Measurements from ENCODE around the gene GFOD1.

GFOD1 gene

GRCh38 chr6:13404228-13404891 lies 83.0 kb downstream of the GFOD1 start:
- TF ChIP-seq EZH2phosphoT487 (IDR thresholded peaks at IDR 0.05; ENCODE audit: borderline replicate concordance, low read length) (no peak), CTCF (IDR thresholded peaks at IDR 0.05; ENCODE audit: low read depth, low read length, poor library complexity, severe bottlenecking) (no peak)
- Histone ChIP-seq H3K79me2 (ENCODE audit: control insufficient read depth, low read length) (no peaks in the 10 kb centered on the region), H3K9me3 (ENCODE audit: control insufficient read depth, insufficient read depth, low read length) (no peaks in the 10 kb centered on the region), H3K4me3 (ENCODE audit: low read length) (no peak overlapping the region), H3K4me1 (ENCODE audit: control insufficient read depth, low read length) (no peaks in the 10 kb centered on the region), H3K9me2 (replicated peaks; ENCODE audit: control insufficient read depth, low read length) (no peaks in the 10 kb centered on the region), H3F3A (ENCODE audit: control insufficient read depth, insufficient read depth) (no peaks in the 10 kb centered on the region), H3K4me2 (ENCODE audit: low read length) (no peak overlapping the region), H3K27ac (ENCODE audit: low read depth, low read length) (no peak overlapping the region), H3K36me3 (ENCODE audit: control insufficient read depth, low read length) (no peaks in the 10 kb centered on the region), H3K27me3 (ENCODE audit: control insufficient read depth, low read length) (no peaks in the 10 kb centered on the region), H4K20me1 (ENCODE audit: control insufficient read depth, insufficient read depth, low read depth, low read length) (no peaks in the 10 kb centered on the region)

DNA sequence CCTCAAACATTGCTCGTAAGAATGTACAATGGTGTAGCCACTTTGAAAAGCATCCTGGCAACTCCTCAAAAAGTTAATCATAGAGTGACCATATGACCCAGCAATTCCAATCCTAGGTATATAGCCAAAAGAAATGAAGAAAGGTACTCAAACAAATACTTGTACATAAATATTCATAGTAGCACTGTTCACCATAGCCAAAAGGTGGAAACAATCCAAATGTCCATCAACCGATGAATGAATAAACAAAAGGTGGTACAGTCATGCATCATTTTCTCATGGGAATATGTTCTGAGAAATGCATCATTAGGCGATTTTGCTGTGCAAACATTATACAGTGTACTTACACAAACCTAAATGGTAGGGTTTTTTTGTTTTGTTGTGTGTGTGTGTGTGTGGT lies 84.7 kb downstream of the GFOD1 start:
- TF ChIP-seq EZH2phosphoT487 (IDR thresholded peaks at IDR 0.05; ENCODE audit: borderline replicate concordance, low read length) (no peak), CTCF (IDR thresholded peaks at IDR 0.05; ENCODE audit: low read depth, low read length, poor library complexity, severe bottlenecking) (no peak)
- Histone ChIP-seq H3K9me2 (replicated peaks; ENCODE audit: control insufficient read depth, low read length) (no peaks in the 10 kb centered on the region), H3F3A (ENCODE audit: control insufficient read depth, insufficient read depth) (no peaks in the 10 kb centered on the region), H3K4me3 (ENCODE audit: low read length) (no peak overlapping the region), H3K79me2 (ENCODE audit: control insufficient read depth, low read length) (no peaks in the 10 kb centered on the region), H3K4me1 (ENCODE audit: control insufficient read depth, low read length) (peaks cover 2% of the 10 kb centered on the region), H3K9me3 (ENCODE audit: control insufficient read depth, insufficient read depth, low read length) (no peaks in the 10 kb centered on the region), H3K27me3 (ENCODE audit: control insufficient read depth, low read length) (no peaks in the 10 kb centered on the region), H3K4me2 (ENCODE audit: low read length) (no peak overlapping the region), H3K36me3 (ENCODE audit: control insufficient read depth, low read length) (no peaks in the 10 kb centered on the region), H3K27ac (ENCODE audit: low read depth, low read length) (no peak overlapping the region), H4K20me1 (ENCODE audit: control insufficient read depth, insufficient read depth, low read depth, low read length) (no peaks in the 10 kb centered on the region)

GRCh38 chr6:13400772-13401171 lies 86.6 kb downstream of the GFOD1 start:
- H3K27ac ChIP-seq (ENCODE audit: low read depth, low read length): no peak overlapping the region
- no peak overlapping the region for H3K4me3 ChIP-seq (ENCODE audit: low read length)
- no peaks in the 10 kb centered on the region for H3K79me2 ChIP-seq (ENCODE audit: control insufficient read depth, low read length)
- TF ChIP-seq EZH2phosphoT487 (IDR thresholded peaks at IDR 0.05; ENCODE audit: borderline replicate concordance, low read length): no peak
- H3K9me2 ChIP-seq (replicated peaks; ENCODE audit: control insufficient read depth, low read length): no peaks in the 10 kb centered on the region
- no peaks in the 10 kb centered on the region for H3K9me3 ChIP-seq (ENCODE audit: control insufficient read depth, insufficient read depth, low read length)
- H3K4me2 ChIP-seq (ENCODE audit: low read length): no peak overlapping the region
- no peaks in the 10 kb centered on the region for H3K27me3 ChIP-seq (ENCODE audit: control insufficient read depth, low read length)
- H3K4me1 ChIP-seq (ENCODE audit: control insufficient read depth, low read length): peaks cover 22% of the 10 kb centered on the region
- no peaks in the 10 kb centered on the region for H3K36me3 ChIP-seq (ENCODE audit: control insufficient read depth, low read length)
- no peaks in the 10 kb centered on the region for H3F3A ChIP-seq (ENCODE audit: control insufficient read depth, insufficient read depth)
- H4K20me1 ChIP-seq (ENCODE audit: control insufficient read depth, insufficient read depth, low read depth, low read length): no peaks in the 10 kb centered on the region

- Histone ChIP-seq H4K20me1 (ENCODE audit: control insufficient read depth, insufficient read depth, low read depth, low read length) (no peaks in the 10 kb centered on the region), H3F3A (ENCODE audit: control insufficient read depth, insufficient read depth) (no peaks in the 10 kb centered on the region), H3K79me2 (ENCODE audit: control insufficient read depth, low read length) (no peaks in the 10 kb centered on the region), H3K4me2 (ENCODE audit: low read length) (no peak overlapping the region), H3K4me1 (ENCODE audit: control insufficient read depth, low read length) (peaks cover 27% of the 10 kb centered on the region), H3K9me2 (replicated peaks; ENCODE audit: control insufficient read depth, low read length) (no peaks in the 10 kb centered on the region), H3K27ac (ENCODE audit: low read depth, low read length) (no peak overlapping the region), H3K27me3 (ENCODE audit: control insufficient read depth, low read length) (no peaks in the 10 kb centered on the region), H3K4me3 (ENCODE audit: low read length) (no peak overlapping the region), H3K9me3 (ENCODE audit: control insufficient read depth, insufficient read depth, low read length) (no peaks in the 10 kb centered on the region), H3K36me3 (ENCODE audit: control insufficient read depth, low read length) (no peaks in the 10 kb centered on the region)
- TF ChIP-seq EZH2phosphoT487 (IDR thresholded peaks at IDR 0.05; ENCODE audit: borderline replicate concordance, low read length) (no peak), CTCF (IDR thresholded peaks at IDR 0.05; ENCODE audit: low read depth, low read length, poor library complexity, severe bottlenecking) (no peak)
Measured at GRCh38 chr6:13398421-13398994, 88.9 kb downstream of the GFOD1 start.
